ENCODE results near the gene DUS3L.

Gene DUS3L, protein sequence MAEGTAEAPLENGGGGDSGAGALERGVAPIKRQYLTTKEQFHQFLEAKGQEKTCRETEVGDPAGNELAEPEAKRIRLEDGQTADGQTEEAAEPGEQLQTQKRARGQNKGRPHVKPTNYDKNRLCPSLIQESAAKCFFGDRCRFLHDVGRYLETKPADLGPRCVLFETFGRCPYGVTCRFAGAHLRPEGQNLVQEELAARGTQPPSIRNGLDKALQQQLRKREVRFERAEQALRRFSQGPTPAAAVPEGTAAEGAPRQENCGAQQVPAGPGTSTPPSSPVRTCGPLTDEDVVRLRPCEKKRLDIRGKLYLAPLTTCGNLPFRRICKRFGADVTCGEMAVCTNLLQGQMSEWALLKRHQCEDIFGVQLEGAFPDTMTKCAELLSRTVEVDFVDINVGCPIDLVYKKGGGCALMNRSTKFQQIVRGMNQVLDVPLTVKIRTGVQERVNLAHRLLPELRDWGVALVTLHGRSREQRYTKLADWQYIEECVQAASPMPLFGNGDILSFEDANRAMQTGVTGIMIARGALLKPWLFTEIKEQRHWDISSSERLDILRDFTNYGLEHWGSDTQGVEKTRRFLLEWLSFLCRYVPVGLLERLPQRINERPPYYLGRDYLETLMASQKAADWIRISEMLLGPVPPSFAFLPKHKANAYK

DNA sequence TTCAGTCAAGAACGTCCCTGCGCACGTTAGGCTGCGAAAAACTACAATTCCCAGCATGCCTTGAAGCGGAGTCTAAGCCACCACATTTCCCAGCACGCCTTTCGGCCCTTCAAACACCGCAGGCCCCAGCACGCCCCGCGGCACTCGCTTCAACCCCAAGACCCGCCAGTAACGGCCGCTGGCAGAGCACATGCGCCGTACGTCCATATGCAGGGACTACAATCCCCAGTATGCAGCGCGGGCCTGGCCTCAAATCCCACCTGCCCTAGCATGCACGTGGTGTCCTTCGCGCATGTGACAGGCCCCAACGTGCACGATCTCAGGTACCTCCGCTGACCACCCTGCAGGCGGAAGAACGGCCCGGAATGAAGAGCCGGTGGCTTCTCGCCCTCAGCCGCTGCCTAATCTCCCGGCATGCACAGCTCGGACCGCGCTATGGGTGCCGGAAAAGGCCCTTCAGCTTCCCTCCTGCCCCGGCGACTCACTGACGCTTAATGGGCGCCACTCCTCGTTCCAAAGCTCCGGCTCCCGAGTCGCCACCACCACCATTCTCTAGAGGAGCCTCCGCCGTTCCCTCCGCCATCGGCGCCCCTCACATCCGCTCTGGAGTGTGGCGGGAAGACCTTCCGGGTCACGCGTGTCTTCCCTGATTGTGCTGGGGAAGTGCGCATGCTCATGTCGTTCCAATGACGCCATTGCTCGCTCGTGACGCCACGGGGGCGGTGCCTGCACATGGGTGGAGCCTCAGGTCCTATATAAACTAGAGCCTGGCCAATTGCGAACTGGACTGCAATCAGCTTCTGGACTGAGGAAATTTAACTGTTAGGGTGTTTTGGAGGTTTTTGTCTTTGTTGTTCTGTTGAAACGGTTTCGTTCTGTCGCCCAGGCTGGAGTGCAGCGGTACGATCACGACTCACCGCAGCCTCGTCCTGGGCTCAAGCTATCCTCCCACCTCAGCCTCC is at the start of gene DUS3L:
Gene DUS3L (minus strand): TSS at position 605 of the 962 bp plus-strand sequence. CDS start 22 bp downstream, at position 583.
- peak; percentile 93 to 97 for DNase-seq (ENCODE audit: low read depth in 2 of 2)

DNA sequence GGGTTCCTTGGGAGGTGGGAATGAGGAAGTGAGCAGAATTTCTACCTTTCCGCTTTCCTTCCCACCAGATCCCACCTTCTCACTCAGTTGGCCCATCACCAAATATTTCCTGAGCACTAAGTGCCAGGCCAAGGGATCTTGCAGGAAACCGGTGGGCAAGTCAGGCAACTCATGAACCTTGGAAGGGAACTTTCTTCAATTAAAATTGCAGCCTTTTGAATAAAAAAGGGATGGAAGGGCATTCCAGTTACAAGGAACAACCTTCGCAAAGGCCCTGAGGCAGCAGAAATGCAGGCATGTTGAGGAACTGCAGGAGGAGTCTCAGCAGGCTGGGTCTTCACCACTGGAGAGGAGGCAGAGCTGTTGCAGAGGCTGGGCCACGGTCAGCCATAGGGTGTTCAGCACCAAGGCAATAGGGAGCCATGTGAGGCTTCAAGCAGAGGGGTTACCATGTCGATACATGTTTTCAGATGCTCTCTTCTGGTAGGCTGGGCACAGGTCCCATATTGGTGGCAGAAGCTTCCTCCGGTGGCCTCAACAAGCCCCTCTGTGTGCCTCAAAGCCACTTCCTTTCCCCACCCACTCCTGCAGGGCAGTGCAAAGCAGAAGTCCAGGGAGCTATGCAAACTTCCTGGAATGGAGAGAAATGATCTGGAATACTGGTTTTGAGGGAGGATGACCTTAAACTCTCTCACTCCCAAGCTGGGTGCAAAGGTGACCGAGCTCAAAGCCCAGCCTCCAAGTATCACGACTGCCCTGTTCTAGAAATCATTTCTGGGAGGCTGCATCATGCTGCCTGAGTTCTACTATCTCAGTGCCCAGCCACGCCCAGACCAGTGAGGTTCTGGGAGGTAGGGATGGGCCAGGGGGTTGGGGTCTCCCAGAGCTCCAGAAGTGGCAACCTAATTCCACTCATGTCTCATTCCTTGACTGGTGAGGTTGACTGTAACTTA is 48.4 kb upstream of the DUS3L start, which contains the start of gene FUT6:
Gene FUT6 (minus strand): TSS at position 638 of the 953 bp plus-strand sequence. CDS start 7,135 bp downstream, outside the sequence.
- DNase-seq (ENCODE audit: low read depth in 2 of 2): no peak

DNA sequence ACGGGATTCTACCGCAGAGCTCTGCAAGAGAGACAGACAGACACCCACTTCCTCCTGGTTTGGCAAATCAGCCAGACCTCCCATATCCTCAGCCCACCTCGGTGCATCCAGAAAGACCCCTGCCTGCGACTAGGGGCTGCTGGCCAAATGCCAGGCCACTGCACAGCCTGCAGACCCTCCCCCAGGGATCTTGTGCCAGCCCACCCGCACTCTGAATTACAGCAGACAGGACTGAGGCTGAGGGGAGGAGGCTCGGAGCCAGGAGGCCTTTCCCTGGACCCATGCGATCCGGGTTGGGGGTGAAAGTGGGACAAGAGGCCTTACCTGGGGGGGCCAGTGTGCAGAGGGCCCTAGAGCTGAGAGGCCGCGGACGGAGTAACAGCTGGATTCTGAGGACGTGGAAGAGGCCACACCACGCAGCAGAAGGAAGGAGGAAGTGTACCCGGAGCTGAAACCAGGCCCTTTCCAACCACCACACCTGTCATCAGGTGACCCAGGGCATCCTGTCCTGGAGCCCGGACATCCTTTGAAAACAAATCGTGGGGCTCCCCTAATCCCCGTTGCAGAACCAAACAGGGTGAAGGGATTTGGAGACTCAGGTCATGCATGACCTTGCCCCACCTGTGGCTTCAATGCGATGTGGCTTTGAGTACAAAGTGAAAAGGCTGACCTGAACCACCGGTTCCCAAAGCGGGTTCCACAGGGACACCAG is 47.5 kb upstream of the DUS3L start:
- no peak for DNase-seq (ENCODE audit: low read depth in 2 of 2)

DNA sequence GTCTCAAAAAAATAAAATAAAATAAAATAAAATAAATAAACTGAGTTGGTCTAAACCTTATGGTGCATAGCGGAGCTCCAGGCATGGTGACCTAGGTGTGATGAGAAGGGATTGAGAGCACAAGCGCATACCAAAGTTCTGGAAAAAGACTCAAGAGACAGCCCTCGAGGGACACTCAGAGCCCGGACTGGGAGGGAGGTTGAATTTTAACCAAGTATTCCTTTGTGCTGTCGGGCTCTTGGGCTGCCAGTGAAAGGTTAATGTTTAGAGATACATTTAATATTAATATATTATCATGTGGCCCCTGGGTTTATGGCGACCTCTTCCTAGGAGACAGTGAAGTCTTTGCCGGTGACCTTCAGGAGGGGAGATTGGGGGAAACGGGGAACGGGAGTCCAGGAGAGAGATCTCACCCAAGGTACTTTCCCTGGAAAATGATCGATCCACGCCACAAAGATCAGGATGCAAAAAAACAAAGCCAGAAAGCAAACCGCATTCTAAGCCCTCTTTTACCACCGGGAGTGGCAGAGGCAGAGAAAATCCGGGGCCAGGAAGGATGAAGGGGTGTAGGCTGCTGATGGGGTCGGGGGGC is 46.9 kb upstream of the DUS3L start:
- no peak for DNase-seq (ENCODE audit: low read depth in 2 of 2)

DNA sequence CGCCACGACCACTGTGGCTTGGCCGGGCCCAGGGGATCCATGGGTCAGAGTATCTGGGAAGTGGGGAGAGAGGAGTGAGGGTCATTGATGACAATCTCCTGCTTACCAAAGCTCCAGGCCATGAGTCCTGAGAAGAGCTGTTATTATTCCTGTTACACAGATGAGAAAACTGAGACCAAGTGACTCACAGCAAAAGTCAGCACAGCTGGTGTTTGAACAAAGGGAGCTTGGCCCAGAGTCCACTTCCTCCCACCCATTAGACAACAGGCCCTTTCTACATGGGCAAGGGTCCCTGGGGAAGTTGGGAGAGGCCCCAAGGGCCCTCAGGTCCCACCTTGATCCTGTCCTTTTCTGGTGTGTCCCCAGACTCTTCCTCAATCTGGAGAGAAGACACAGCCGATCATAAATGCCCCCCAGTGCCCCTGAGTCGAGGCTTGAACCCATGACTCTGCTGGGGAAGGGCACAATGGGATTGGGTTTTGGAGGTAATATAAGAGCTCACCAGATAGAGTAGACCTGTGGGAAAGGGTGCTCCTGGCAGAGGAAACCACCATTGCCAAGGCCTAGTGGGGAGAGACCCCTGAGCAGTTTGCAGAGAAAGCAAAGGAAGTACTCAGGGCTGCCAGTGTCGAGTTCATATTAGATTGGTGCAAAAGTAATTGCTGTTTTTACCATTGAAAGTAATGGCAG is 41.7 kb upstream of the DUS3L start:
- no peak for DNase-seq (ENCODE audit: low read depth in 2 of 2)

DNA sequence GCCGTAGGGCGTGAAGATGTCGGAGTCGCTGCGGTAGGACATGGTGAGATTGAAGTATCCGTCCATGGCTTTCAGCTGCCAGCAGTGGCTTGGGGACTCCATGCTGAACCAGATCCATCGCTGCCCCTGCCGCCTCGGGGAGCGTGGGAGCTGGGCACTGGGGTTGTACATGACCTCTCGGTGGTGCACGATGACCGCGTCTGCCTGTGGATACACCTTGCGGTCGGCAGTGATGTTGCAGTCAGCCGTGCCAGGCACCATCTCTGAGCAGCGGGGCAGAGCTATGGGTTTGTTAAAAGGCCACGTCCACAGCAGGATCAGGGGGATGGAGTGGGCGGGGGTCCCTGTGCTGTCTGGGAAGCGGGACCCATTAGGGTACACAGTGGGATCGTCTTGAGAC is 41.1 kb upstream of the DUS3L start:
- DNase-seq (ENCODE audit: low read depth in 2 of 2): no peak

DNA sequence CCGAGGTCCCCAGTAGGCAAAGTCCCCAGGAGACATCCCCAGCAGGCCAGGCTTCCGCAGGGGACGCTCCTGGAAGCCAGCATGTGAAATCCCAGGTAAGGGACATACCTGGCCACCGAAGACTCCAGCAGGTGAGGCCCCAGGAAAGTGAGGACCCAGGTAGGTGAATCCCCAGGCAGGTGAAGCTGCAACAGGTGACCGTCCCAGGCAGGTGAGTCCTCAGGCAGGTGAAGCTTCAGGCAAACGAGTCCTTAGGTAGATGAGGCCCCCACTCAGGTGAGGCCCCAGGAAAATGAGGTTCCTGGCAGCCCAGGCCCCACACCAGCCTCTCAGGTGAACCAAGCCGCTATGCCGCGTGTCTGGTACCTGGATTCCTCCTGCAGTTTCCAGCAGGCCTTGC is 40.2 kb upstream of the DUS3L start:
- no peak for DNase-seq (ENCODE audit: low read depth in 2 of 2)

DNA sequence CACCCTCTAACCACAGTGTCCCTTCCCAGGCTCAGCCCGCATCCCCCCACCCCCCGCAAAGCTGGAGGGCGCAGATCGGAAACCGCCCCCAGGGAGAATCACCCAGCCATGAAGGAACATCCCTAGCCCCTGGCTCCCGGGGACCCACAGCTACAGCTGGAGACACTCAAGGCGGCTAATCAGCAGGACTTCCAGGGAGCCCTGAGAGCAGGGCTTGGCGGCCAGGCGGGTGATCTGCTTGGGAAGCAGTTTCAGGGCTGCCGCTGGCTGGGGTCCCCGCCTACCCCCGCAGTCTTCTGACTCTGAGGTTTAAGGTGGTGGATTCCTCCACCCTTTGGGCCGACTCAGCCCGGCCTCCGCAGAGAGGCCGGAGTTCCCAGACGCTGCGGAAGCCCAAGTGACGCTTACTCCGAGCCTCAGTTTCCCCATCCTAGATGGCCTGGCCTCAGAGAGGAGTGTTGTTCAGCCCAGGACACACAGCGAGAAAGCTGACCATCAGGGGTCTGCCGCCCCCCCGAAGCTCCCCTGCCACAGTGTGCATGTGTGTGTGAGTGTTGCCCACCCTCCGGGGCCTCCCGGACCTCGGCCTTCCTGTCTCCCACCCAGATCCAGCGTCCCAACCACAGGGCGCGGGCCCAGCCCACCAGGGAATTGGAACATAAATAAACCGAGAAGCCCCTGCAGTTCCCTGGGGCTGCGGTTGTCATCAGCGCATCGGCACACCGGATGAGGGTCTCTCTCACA is 38.8 kb upstream of the DUS3L start:
- no peak for DNase-seq (ENCODE audit: low read depth in 2 of 2)

DNA sequence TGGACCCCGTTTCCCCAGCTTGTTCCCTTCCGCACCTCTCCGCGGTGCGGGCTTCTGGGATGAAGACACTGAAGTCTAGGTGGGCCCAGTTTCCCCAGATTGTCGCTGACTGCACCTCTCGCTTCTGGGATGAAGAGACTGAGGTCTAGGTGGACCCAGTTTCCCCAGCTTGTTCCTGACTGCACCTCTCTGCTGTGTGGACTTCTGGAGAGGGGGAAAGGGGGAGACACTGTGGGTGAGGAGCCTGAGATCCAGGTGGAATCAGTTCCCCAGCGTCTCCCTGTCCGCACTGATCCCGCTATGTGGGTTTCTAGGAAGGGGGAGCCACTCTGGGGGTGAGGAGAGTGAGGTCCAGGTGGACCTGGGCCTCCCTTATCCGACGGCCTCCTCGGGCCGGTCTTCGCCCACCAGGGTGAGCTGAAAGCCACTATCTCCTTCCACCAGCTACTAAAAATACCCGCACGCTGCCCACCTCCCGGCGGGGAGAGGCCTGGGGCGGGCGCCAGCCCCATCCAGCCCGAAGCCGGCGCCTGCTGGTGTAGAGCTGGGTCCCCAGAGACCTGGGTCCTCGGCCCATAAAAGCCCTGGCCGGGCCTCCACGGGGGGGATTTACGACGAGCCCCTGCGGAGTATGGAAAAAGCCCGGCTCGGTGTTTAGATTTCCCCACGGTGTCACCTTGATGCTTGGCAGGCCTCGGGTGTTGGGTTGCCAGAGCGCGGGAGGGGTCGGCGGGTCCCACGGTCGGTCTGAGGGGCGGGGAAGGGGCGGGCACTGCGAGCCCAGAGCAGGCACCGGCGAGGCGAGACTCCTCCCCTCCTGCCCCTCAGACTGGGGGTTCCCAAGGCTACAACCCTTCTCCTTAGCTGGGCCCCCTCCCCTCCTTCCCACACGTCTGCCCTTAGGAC is 38.0 kb upstream of the DUS3L start:
- DNase-seq (ENCODE audit: low read depth in 2 of 2): peak in 1 of 2 donors; percentile 39

DNA sequence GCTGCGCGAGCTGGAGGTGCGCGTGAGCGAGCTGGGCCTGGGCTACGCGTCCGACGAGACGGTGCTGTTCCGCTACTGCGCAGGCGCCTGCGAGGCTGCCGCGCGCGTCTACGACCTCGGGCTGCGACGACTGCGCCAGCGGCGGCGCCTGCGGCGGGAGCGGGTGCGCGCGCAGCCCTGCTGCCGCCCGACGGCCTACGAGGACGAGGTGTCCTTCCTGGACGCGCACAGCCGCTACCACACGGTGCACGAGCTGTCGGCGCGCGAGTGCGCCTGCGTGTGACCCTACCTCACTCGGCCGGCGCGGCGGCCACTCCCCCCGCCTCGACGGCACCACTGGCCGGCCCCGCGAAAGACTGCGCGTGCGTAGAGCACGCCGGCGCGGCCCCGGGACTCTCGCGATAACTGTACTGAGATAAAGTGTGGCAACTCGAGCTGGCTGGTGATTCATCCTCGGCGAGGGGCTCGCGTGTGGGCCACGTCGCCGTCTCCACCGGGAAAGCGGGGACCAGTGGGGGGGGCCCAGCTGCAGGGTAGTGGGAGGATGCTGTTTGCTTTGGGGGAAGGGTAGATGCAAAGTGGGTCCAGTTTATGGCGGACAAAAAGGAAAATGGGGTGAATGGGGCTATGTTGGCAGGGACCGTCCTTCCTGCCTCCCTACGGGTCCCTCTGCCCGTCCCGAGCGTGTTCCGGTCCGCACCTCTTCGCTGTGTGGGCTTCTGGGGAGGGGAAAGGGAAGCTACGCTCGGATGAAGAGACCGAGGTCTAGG is 37.1 kb upstream of the DUS3L start:
- DNase-seq (ENCODE audit: low read depth in 2 of 2): peak; percentile 89 to 97

DNA sequence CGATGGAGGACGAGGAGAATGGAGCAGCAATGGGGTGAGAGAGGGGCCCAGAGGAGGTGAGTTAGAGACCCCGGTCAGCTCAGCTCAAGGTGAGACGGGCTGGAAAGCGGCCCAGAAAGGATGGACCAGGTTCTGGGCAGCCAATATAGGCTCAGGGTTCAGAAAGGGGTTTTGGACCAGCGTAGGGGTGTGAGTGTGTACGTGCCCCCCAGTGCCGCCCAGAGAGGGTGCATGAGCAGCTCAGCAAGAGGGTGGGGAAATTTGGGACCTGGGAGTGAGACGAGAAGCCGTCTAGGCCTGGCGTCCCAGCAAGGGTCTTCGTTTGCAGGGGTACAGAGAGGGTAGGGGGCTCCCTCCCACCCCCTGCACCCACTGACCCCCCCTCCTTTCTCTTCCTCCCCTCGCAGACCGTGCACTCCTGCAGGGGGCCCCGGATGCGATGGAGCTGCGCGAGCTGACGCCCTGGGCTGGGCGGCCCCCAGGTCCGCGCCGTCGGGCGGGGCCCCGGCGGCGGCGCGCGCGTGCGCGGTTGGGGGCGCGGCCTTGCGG is 36.5 kb upstream of the DUS3L start:
- no peak for DNase-seq (ENCODE audit: low read depth in 2 of 2)

DNA sequence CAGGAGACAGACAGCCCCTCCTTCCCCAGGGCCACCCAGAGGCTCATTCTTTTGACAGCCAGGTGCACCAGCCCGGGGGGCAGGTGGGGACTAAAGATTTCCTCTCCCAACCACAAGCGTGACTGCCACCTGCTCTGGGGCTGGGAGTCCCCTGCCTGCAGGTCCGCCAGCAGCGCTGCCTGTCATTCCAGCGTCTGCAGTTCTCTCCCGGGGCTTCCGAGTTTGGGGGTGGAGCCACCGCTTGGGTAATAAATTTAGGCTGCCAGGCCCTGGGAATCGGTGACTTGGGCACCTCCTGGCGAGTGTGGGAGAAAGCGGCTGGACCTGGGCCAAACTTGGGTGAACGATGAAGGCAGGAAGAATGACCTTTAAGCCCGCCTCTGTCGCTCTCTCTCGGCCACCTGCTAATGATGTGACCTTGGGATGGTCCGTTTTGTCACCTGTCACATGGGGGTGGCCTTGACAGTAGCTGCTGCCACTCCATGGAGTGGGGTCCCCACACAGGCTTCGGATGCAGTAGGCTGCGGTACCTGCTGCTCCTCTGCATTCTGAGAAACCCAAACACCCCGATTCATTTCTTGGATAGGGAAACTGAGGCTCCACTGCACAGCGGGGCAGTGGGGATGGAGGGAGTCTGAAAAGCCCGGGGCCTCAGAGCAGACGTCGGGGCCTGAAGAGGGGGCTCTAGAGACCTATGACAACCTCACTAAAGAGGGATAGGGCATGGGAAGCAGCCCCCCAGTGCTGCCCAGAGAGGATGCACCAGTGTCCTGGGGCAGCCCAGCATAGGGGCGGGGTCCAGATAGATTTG is 35.8 kb upstream of the DUS3L start:
- DNase-seq (ENCODE audit: low read depth in 2 of 2): no peak

DNA sequence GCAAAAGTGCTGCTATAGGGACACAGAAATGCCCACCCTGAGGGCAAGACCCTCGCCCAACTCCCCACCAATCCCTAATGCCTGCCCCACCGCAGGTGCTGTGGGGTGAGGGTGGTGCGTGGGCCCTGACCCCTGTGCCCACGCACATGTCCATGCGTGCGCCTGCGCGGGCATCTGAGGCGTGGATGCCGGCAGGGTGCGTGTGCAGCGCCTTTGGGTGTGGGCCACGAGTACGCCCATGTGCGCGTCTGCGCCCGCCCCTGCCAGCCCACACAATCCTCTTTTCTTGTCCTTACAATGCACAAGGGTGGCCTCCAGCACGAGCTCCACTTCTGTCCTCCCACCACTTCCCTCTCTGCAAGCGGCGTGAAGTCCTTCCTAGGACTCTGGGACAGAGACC is 34.2 kb upstream of the DUS3L start:
- no peak for DNase-seq (ENCODE audit: low read depth in 2 of 2)

DNA sequence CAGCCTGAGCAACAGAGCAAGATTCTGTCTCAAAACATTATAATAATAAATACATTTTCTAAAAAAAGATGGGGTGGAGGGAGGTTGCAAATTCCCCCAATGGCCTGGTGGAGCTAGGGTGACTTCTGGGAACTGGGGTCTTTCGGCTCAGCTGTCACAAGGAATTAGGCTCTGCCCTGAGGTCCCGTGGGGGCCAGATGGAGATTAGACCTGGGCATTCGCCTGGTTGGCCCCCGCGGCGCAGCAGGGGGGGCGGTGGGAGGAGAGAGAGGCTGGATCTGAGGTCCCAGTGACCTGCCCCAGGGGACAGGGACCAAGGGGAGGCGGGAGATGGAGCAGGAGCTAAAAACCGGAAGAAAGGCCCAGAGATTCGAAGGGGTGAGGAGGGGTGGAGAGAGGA is 33.8 kb upstream of the DUS3L start:
- no peak for DNase-seq (ENCODE audit: low read depth in 2 of 2)

DNA sequence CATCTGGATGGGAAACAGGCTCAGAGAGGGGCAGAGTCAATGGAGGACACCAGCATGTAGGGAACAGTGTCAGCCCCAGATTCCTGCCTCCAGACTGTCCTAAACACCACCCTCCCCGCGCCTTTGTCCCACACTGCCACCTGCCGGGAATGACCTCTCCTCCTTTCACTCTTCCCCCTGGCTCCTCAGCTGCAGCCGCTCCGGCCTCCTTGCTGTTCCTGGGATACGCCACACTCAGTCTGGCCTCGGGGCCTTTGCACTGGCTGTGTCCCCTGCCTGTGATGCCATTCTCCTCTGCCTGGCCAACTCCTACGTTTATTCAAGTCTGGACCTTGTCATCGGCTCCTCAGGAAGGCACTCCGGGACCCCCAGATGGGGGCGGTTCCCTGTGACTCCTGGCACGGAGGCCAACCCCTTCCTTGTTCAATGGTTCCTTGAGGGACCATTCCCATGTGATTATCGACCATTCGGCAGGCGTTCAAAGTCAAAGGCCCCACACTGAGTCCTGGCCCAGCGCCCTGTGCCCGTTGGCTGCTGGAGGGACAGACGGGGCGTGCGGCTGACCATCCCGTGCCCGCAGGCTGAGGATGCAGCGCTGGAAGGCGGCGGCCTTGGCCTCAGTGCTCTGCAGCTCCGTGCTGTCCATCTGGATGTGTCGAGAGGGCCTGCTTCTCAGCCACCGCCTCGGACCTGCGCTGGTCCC is 32.8 kb upstream of the DUS3L start:
- DNase-seq (ENCODE audit: low read depth in 2 of 2): no peak
